Fibroblast of lung (primary cell): ENCODE measurements around the gene ETV2.

Source experiments
- EZH2 ChIP-seq: IDR thresholded peaks from 2 replicates; pipeline ENCODE4 v1.5.1; 2012; ENCODE audit warnings: low read length, control low read depth, mild to moderate bottlenecking; ENCODE audit errors: missing control alignments
- TF ChIP-seq, protein P1 (sequence below), 2 donors: IDR thresholded peaks in 1 of 2; conservative IDR thresholded peaks in 1 of 2; 1 replicate in 1 of 2; 2 replicates in 1 of 2; pipeline ENCODE4 v1.5.1; 2011 to 2012; ENCODE audit warnings: low read length in 2 of 2, control low read depth in 1 of 2, inconsistent platforms in 1 of 2, low read depth in 1 of 2, mild to moderate bottlenecking in 1 of 2

DNA sequence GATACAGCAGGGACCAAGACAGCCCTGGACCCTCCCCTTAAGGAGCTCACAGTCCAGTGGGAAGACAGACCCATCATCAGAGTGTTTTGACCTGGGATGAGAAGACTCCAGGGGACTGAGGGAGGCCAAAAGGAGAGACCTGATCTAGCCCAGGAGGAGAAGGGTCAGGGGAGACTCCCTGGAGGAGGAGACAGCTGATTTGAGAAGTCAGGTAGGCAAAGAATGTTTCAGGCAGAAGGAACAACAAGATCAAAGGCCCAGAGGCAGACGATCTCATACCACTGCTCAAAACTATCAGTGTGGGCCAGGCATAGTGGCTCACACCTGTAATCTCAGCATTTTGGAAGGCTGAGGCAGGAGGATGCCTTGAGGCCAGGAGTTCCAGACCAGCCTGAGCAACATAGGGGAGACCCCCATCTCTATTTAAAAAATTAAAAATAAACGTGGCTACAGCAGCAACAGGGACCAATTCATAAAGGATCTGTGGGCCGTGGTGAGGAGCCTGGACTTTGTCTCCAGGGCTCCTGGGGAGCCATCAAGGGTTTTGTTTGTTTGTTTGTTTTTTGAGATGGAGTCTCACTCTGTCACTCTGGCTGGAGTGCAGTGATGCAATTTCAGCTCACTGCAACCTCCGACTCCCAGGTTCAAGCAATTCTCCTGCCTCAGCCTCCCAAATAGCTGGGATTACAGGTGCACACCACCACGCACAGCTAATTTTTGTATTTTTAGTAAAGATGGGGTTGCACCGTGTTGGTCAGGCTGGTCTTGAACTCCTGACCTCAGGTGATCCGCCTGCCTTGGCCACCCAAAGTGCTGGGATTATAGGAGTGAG is 4.4 kb downstream of the ETV2 start:
- TF ChIP-seq, protein P1, sequence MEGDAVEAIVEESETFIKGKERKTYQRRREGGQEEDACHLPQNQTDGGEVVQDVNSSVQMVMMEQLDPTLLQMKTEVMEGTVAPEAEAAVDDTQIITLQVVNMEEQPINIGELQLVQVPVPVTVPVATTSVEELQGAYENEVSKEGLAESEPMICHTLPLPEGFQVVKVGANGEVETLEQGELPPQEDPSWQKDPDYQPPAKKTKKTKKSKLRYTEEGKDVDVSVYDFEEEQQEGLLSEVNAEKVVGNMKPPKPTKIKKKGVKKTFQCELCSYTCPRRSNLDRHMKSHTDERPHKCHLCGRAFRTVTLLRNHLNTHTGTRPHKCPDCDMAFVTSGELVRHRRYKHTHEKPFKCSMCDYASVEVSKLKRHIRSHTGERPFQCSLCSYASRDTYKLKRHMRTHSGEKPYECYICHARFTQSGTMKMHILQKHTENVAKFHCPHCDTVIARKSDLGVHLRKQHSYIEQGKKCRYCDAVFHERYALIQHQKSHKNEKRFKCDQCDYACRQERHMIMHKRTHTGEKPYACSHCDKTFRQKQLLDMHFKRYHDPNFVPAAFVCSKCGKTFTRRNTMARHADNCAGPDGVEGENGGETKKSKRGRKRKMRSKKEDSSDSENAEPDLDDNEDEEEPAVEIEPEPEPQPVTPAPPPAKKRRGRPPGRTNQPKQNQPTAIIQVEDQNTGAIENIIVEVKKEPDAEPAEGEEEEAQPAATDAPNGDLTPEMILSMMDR (conservative IDR thresholded peaks at IDR 0.05 in 1 of 2, IDR thresholded peaks at IDR 0.05 in 1 of 2; ENCODE audit: low read depth in 1 of 2, low read length in 2 of 2) = no peak
- TF ChIP-seq EZH2 = no peak
